Measurements from ENCODE around the gene PLEKHA5.

- no peak for TF ChIP-seq EZH2phosphoT487 (IDR thresholded peaks at IDR 0.05; ENCODE audit: low read depth)
- peak; percentile 45 for TF ChIP-seq CTCF (IDR thresholded peaks at IDR 0.05; ENCODE audit: low read depth, low read length)
Measured at GRCh38 chr12:19181666-19182426, 52.3 kb downstream of the PLEKHA5 start.

All from OCI-LY3 (cell line).